ENCODE measurements around the gene ALX4. TPM values are rescaled to one million over a fixed set of nuclear protein-coding genes. Genes with fewer than 3 reads are reported as not detected.

ALX4 gene
- total and polyA plus RNA-seq, 7 experiments from 2014 or later: 0.04 TPM; not detected in 6

DNA sequence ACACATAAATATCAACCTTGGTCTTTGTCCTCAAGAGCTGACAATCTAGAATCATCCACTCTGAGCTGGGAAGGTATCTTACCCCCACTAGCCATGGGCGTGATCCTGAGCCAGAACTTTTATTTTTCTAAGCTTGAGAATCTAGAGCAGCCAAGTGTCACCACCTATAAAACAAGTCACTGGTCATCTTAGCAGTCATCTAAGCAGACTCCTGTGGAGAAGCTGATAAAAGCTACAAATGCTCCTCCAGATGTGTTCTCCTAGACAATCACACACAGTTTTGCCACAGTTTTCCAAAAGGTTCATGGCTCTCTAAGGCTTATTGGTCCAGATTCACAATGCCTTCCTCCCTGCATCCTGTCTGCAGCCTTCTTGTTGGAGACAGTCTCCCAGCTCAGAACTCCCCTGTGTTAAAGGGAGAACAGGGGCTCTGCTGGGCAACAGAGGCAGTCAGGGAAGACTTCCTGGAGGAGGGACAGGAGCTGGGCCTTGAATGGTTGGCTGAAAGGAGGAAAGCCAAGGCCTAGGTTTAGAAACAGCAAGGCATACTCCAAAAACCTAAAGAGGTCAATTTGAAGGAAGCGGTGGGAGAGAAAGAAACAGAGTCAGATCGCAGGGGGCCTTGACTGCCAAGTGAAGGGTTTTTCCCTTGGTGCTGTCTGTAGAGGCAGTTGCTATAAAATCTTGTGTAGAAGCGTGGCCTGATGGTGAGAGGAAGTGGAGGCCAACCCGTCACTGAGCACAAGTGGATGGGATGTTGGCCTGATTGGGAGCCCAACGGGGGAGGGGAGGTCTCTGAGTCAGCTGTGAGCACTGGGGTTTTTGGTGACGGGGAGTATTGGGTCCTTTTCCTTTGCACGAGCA is 42.0 kb downstream of the ALX4 start:
- H3K4me3 ChIP-seq (ENCODE audit: low read length): no peak overlapping the region
- no peak overlapping the region for H3K4me3 Mint-ChIP-seq
- no peaks in the 10 kb centered on the region for H3K9me3 ChIP-seq (ENCODE audit: control insufficient read depth in 2 of 3, low read length in 3 of 3)
- no peaks in the 10 kb centered on the region for H3K27me3 Mint-ChIP-seq
- no peak for DNase-seq
- H3K36me3 Mint-ChIP-seq: peaks cover 0 to 5% (median 0%) of the 10 kb centered on the region in 5 donors
- no peaks in the 10 kb centered on the region for H3K36me3 ChIP-seq (ENCODE audit: control insufficient read depth in 2 of 3, insufficient read depth in 3 of 3, low read length in 3 of 3)
- no peak overlapping the region for H3K27ac Mint-ChIP-seq
- H3K27ac ChIP-seq (ENCODE audit: low read depth, low read length): no peak overlapping the region
- H3K4me1 Mint-ChIP-seq: no peaks in the 10 kb centered on the region
- H3K9me3 Mint-ChIP-seq: peaks cover 0 to 3% (median 0%) of the 10 kb centered on the region in 11 donors
- H3K4me1 ChIP-seq (ENCODE audit: control insufficient read depth in 2 of 2, insufficient read depth in 2 of 2, low read length in 2 of 2): no peaks in the 10 kb centered on the region
- ChIA-PET POLR2A (no interaction called here), CTCF (no interaction called here)
- ATAC-seq: no peak
- intact Hi-C loops (cut with micrococcal nuclease): no loop called here
- no peaks in the 10 kb centered on the region for H3K27me3 ChIP-seq (ENCODE audit: control insufficient read depth in 2 of 2, insufficient read depth in 2 of 2, low read length in 2 of 2)

DNA sequence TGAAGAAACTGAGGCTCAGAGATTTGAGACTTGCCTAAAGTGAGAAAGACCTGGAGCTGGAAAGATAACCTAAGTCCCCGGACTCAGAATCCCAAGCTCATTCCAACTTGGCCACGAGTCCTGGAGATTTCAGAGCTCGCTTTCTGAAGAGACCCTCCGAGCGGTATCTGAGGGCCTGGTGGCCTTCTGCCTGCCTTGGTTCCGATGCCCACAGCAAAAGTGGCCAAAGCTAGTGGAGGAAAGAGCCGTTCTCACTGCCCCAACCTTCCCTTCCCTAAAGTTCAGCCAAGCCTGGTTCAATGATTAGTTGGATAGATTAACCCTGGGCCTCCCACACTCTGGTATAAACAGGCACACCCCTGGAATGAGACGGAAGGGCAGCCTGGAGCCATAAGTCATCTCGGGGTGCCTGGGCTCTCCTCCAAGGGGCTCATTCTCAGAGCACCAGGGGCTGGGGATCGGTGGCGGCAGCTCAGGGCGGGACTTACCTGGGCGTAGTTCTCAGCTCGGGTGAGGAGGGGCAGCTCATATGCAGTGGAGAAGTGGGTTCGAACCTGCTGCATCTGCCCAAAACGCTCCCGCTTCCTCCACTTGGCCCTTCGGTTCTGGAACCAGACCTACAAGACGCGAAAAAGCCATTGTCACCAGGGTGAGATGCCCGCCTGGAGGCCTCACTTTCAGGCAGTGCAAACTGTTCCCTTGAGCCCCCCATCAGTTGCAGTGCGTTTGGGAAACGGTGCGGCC is 42.8 kb downstream of the ALX4 start:
- Mint-ChIP-seq H3K36me3 (peaks cover 0 to 5% (median 0%) of the 10 kb centered on the region in 5 donors), H3K4me3 (no peak overlapping the region), H3K27ac (no peak overlapping the region), H3K9me3 (peaks cover 0 to 3% (median 0%) of the 10 kb centered on the region in 11 donors), H3K4me1 (no peaks in the 10 kb centered on the region), H3K27me3 (peaks cover 0 to 5% (median 0%) of the 10 kb centered on the region in 5 donors)
- Histone ChIP-seq H3K27me3 (ENCODE audit: control insufficient read depth in 2 of 2, insufficient read depth in 2 of 2, low read length in 2 of 2) (no peaks in the 10 kb centered on the region), H3K36me3 (ENCODE audit: control insufficient read depth in 2 of 3, insufficient read depth in 3 of 3, low read length in 3 of 3) (no peaks in the 10 kb centered on the region), H3K4me3 (ENCODE audit: low read length) (no peak overlapping the region), H3K4me1 (ENCODE audit: control insufficient read depth in 2 of 2, insufficient read depth in 2 of 2, low read length in 2 of 2) (no peaks in the 10 kb centered on the region), H3K27ac (ENCODE audit: low read depth, low read length) (no peak overlapping the region), H3K9me3 (ENCODE audit: control insufficient read depth in 2 of 3, low read length in 3 of 3) (no peaks in the 10 kb centered on the region)
- intact Hi-C loops (cut with micrococcal nuclease): no loop called here
- CTCF ChIA-PET: no interaction called here
- POLR2A ChIA-PET: no interaction called here
- no peak for DNase-seq
- no peak for ATAC-seq

DNA sequence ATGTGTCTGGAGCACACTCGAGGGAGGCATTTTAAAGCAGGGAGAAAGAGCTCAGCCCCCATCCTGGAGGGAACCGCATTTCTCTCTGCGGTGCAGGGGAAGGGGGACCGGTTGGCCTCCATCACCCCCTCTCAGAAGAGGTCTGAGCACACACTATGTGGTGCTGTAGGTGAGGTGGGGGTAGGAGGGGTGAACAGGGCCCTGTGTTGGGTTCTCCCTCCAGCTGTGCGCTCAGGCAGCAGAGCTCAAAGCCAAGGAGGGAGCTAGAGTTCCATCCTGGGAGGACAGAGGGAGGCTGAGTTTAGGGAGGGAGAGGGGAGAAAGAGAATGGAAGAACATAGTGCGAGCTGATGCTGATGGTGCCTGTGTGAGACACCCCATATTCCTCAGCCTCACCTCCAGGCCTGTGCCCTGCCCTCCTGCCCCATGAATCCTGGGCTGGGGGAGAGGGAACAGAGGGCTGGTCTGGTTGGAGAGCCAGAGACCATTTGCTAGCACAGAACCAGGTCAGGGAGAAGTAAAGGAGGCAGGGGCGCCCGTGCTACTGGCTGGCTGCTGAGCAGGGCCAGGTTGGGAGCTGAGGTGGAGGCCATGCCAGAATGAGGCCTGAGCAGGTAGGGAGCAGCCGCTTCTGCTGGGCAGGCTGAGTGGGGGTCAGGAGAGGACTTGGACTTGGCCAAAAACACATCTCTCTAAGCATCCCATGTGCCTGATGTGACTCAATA is 43.7 kb downstream of the ALX4 start:
- Mint-ChIP-seq H3K9me3 (no peaks in the 10 kb centered on the region), H3K4me1 (no peaks in the 10 kb centered on the region), H3K4me3 (no peak overlapping the region), H3K27ac (no peak overlapping the region), H3K36me3 (no peaks in the 10 kb centered on the region), H3K27me3 (peaks cover 0 to 5% (median 0%) of the 10 kb centered on the region in 5 donors)
- intact Hi-C loops (cut with micrococcal nuclease): no loop called here
- Histone ChIP-seq H3K27me3 (ENCODE audit: control insufficient read depth in 2 of 2, insufficient read depth in 2 of 2, low read length in 2 of 2) (no peaks in the 10 kb centered on the region), H3K4me1 (ENCODE audit: control insufficient read depth in 2 of 2, insufficient read depth in 2 of 2, low read length in 2 of 2) (no peaks in the 10 kb centered on the region), H3K36me3 (ENCODE audit: control insufficient read depth in 2 of 3, insufficient read depth in 3 of 3, low read length in 3 of 3) (no peaks in the 10 kb centered on the region), H3K4me3 (ENCODE audit: low read length) (no peak overlapping the region), H3K27ac (ENCODE audit: low read depth, low read length) (no peak overlapping the region), H3K9me3 (ENCODE audit: control insufficient read depth in 2 of 3, low read length in 3 of 3) (no peaks in the 10 kb centered on the region)
- ATAC-seq (no peak), DNase-seq (no peak)
- CTCF ChIA-PET: no interaction called here
- POLR2A ChIA-PET: no interaction called here

DNA sequence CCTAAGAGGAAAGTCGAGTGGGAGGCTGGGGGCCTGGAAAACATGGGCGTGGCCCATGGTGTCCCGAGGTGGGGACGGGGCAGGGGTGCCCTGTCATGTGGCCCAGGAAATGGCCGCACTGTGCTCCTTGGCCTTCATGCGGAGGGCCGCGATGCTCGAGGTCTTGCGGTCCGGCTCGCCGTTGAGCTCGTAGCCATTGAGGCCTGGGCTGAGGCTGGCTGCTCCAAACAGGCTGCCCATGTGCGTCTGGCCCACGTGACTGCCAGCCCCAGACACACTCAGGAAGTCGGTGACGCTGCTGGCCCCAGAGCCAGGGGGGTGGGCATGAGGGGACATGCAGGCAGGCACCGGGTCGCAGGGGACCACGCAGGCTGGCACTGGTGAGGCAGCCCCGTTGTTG is 45.2 kb downstream of the ALX4 start:
- POLR2A ChIA-PET: no interaction called here
- no peak for DNase-seq
- Histone ChIP-seq H3K4me3 (ENCODE audit: low read length) (no peak overlapping the region), H3K9me3 (ENCODE audit: control insufficient read depth in 2 of 3, low read length in 3 of 3) (no peaks in the 10 kb centered on the region), H3K4me1 (ENCODE audit: control insufficient read depth in 2 of 2, insufficient read depth in 2 of 2, low read length in 2 of 2) (no peaks in the 10 kb centered on the region), H3K27me3 (ENCODE audit: control insufficient read depth in 2 of 2, insufficient read depth in 2 of 2, low read length in 2 of 2) (no peaks in the 10 kb centered on the region), H3K36me3 (ENCODE audit: control insufficient read depth in 2 of 3, insufficient read depth in 3 of 3, low read length in 3 of 3) (no peaks in the 10 kb centered on the region), H3K27ac (ENCODE audit: low read depth, low read length) (no peak overlapping the region)
- no peaks in the 10 kb centered on the region for H3K36me3 Mint-ChIP-seq
- ATAC-seq: no peak
- no peaks in the 10 kb centered on the region for H3K4me1 Mint-ChIP-seq
- no peak overlapping the region for H3K4me3 Mint-ChIP-seq
- CTCF ChIA-PET: no interaction called here
- peaks cover 0 to 5% (median 0%) of the 10 kb centered on the region in 5 donors for H3K27me3 Mint-ChIP-seq
- H3K27ac Mint-ChIP-seq: no peak overlapping the region
- intact Hi-C loops (cut with micrococcal nuclease): no loop called here
- H3K9me3 Mint-ChIP-seq: no peaks in the 10 kb centered on the region

DNA sequence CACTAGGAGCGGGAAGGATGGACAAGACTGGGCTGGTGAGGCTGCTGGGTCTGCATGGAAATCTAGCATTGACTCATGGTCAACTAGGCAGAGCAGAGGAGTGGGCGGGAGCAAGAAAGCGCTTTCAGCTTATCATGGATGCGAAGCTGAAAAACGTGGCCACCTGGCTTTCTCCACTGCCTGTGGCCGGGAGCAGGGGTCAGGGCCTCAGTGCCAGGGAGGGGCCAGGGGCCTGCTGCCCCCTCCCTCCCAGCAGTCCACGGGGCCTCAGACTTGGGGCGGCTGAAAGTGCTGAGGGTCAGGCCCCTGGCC is 45.5 kb downstream of the ALX4 start:
- Mint-ChIP-seq H3K9me3 (no peaks in the 10 kb centered on the region), H3K4me3 (no peak overlapping the region), H3K27ac (no peak overlapping the region), H3K36me3 (no peaks in the 10 kb centered on the region), H3K27me3 (peaks cover 0 to 5% (median 0%) of the 10 kb centered on the region in 5 donors), H3K4me1 (peaks cover 0 to under 1% (median 0%) of the 10 kb centered on the region in 7 donors)
- Histone ChIP-seq H3K36me3 (ENCODE audit: control insufficient read depth in 2 of 3, insufficient read depth in 3 of 3, low read length in 3 of 3) (no peaks in the 10 kb centered on the region), H3K27ac (ENCODE audit: low read depth, low read length) (no peak overlapping the region), H3K4me1 (ENCODE audit: control insufficient read depth in 2 of 2, insufficient read depth in 2 of 2, low read length in 2 of 2) (no peaks in the 10 kb centered on the region), H3K4me3 (ENCODE audit: low read length) (no peak overlapping the region), H3K9me3 (ENCODE audit: control insufficient read depth in 2 of 3, low read length in 3 of 3) (no peaks in the 10 kb centered on the region), H3K27me3 (ENCODE audit: control insufficient read depth in 2 of 2, insufficient read depth in 2 of 2, low read length in 2 of 2) (no peaks in the 10 kb centered on the region)
- DNase-seq (no peak), ATAC-seq (no peak)
- intact Hi-C loops (cut with micrococcal nuclease): no loop called here
- ChIA-PET POLR2A (no interaction called here), CTCF (no interaction called here)

DNA sequence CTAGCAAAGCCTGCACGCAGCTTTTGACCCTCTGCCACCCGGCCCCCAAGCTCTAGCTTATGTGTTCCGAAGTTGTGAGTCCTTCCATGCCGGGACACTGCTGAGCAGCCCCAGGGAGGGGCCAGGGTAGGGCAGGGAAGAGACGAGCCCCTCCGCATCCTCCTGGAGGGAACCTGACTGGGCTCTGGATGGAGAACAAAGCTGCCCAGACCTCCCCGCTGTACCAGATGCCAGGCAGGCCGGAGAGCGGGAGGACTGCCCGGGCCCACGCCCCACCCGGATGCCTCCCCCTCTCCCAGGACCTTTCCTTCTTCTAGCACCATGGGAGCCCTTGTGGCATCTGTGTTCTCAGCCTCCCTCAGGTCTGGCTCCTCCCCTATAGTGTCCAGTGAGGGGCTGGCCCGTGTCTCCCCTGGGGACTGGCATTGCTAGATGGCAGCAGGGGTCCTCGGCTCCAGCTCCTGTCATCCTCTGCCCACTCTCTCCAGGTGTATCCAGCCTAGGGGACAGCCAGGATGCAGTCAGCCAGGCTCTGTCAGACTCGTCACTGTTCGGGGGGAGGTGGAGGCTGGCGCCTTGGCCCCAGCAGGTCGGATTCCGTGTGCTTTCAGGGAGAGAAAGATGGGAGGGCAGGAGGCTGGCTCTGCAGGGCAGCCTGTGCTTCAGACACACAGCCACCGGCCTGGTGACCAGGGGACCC is 46.1 kb downstream of the ALX4 start:
- no peaks in the 10 kb centered on the region for H3K9me3 Mint-ChIP-seq
- peaks cover 0 to 5% (median 0%) of the 10 kb centered on the region in 5 donors for H3K27me3 Mint-ChIP-seq
- Histone ChIP-seq H3K27me3 (ENCODE audit: control insufficient read depth in 2 of 2, insufficient read depth in 2 of 2, low read length in 2 of 2) (no peaks in the 10 kb centered on the region), H3K4me1 (ENCODE audit: control insufficient read depth in 2 of 2, insufficient read depth in 2 of 2, low read length in 2 of 2) (peaks cover 0 to 1% of the 10 kb centered on the region in 2 donors), H3K36me3 (ENCODE audit: control insufficient read depth in 2 of 3, insufficient read depth in 3 of 3, low read length in 3 of 3) (no peaks in the 10 kb centered on the region), H3K9me3 (ENCODE audit: control insufficient read depth in 2 of 3, low read length in 3 of 3) (no peaks in the 10 kb centered on the region), H3K27ac (ENCODE audit: low read depth, low read length) (no peak overlapping the region), H3K4me3 (ENCODE audit: low read length) (no peak overlapping the region)
- POLR2A ChIA-PET: no interaction called here
- intact Hi-C loops (cut with micrococcal nuclease): no loop called here
- H3K36me3 Mint-ChIP-seq: no peaks in the 10 kb centered on the region
- CTCF ChIA-PET: no interaction called here
- no peak overlapping the region for H3K4me3 Mint-ChIP-seq
- no peak overlapping the region for H3K27ac Mint-ChIP-seq
- peaks cover 0 to 5% (median 0%) of the 10 kb centered on the region in 7 donors for H3K4me1 Mint-ChIP-seq
- ATAC-seq: no peak
- DNase-seq: no peak
